COLO668 (cell line): ENCODE results near the gene NRGN.

ENCODE experiments used
- DNase-seq: peaks from one replicate; lab custom pipeline; 2025; ENCODE audit not compliant: unreplicated experiment; lab: John Stamatoyannopoulos, UW

The NRGN gene

GRCh38 chr11:124779568-124779967 is 39.8 kb downstream of the NRGN start:
- DNase-seq = no peak

GRCh38 chr11:124783002-124783401 is 43.3 kb downstream of the NRGN start:
- no peak for DNase-seq

GRCh38 chr11:124784051-124784450 is 44.3 kb downstream of the NRGN start:
- no peak for DNase-seq

GRCh38 chr11:124788521-124788920 is 48.8 kb downstream of the NRGN start:
- DNase-seq = no peak

- DNase-seq = peak; percentile 4
Measured at GRCh38 chr11:124791626-124792341, 52.0 kb downstream of the NRGN start.

- DNase-seq = no peak
Measured at GRCh38 chr11:124793466-124794278, 53.9 kb downstream of the NRGN start.

- no peak for DNase-seq
Measured at GRCh38 chr11:124796312-124796711, 56.6 kb downstream of the NRGN start.
